Measurements from ENCODE around the gene HSD11B1.
A peak's percentile ranks its signal among the peaks of the same experiment; 100 is the strongest.

HSD11B1 gene

DNA sequence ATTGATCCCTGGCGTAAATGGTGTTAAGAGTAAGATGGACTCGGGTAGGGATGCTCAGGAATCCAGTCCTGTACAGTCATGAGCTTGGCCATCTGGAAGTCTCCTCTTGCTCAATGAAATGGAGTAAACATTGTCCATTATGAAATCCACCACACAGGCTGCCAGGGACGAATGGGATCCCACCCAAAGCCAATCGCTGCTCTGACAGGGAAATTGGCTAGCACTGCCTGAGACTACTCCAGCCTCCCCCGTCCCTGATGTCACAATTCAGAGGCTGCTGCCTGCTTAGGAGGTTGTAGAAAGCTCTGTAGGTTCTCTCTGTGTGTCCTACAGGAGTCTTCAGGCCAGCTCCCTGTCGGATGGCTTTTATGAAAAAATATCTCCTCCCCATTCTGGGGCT, at the start of gene HSD11B1:
HSD11B1 (plus strand) TSS at position 263 of the 400 bp plus-strand sequence; CDS start at position 360, 97 bp downstream.
- peak; percentile 76 for DNase-seq (ENCODE audit: low spot score)

DNA sequence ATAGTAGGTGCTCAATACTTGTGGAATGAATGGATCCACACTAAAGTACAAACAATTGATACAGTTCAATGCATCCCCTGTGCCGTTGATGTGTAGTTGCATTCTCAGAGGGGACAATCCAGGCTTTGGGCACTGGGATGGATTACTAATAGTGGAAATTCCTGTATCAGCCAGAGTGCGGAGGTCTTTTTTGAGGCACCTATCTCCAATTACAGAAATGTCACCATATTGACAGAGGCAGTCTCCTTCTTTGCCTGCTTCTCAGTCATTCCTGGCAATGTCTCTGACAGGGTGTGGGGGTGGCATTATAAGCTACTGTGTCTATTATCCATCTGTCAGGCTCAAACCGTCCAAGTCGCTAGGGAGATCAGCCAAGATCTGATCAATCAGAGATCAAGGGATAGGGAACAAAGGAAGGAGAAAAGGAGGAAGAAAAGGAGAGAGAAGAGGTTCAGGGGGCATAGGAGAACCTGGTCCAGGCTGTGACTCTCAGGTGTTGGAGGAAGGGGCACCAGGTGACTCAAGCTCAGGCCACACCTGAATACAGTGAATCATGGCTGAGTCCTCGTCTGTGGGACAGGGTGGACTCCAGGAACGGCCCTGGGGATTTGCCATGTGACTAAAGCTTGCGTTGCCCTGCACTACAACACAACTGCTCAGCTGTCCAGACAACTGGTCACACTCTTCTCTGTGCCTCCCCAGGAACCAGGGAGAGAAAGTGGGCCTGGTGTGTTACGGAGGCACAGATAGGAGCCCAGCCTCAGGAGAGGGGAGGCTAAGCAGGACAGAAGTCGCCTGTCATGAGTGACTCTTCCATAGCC, 49.0 kb upstream of the HSD11B1 start:
- DNase-seq (ENCODE audit: low spot score): no peak

DNA sequence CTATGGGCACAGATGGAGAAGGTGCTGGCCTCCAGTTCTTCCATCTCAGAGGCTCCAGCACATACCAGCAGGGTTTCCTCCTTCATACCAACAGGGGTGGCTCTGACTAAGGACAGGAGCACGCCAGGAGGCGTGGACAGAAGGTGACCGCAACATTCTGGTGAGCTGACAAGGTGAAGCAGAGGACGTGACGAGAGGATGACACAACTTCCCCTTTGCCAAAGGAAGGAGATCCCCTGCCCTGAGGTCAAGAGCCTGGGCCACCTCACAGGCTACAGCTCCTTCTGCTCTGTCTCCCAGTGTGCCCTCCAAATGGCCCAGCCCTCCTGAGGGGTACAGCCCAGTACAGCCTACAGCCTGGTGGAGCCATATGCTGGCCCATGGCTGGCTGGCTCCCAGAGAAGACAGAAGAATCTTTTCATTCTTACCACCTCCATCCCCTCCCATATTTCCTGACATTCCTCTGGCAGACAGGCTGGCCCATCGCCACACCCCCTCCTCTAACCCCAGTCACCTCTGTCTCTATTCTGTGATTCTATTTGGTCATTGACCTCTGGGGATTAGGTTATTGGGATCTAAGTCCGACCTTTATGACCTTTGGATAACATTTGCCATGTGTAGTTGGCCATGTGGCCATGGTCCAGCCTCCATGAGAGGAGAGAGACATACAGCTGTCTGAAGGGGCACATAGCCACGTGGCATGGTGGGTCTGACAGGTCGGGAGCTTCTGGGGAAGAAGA, 47.3 kb upstream of the HSD11B1 start:
- no peak for DNase-seq (ENCODE audit: low spot score)

DNA sequence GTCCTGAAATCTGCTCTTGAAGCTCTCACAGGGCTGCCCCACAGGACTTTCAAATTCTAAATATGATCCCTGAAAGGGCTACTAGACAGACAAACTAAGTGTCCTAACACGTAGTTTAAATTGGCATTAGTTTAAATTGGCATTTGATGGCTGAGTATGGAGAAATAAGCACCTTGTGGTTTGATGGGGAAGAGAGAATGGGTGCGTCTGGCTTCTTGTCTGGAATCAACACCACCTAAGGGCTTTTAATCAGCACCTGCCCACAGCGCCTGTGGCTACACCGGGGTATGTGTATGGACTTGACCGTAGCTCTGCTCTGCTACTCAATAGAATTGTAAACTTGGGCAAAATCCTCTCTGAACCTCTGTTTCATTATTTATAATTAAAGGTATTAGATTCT, 46.7 kb upstream of the HSD11B1 start:
- DNase-seq (ENCODE audit: low spot score): no peak

DNA sequence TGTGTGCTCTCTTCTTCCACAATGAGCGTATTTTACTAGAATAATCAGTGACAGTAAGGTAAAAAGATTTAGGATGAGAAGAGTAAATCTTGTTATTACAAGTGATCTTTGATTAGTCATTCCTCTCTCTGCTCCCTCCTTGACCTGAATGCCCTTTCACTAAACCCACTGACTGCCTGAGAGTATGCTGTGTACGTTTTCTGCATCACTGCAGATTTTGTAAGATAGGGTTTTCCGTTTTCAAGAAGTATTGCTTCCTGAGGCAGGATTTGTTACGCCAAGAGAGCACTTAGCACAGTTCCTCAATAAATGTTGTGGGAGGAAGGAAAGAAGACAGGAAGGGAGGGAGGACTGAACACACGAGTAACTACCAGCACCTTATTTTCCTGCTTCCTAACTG, 44.7 kb upstream of the HSD11B1 start:
- no peak for DNase-seq (ENCODE audit: low spot score)

DNA sequence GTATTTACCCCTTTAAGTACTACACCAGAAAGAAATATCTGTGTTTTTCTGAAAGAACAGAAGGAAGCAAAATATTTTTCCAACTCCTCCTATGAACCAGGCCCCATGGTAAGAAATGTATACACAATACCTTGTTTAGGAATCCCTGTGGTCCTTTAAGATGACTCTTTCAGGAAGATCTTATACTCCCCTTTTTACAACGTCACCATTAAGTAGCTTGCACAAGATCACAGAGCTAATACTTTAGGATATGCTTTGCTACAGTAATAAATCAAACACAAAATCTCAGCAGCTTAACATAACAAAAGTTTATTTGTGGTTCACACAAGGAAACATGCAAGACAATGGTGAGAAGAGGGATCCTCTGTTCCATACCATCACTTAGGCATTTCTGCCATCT, 43.6 kb upstream of the HSD11B1 start:
- DNase-seq (ENCODE audit: low spot score): no peak

DNA sequence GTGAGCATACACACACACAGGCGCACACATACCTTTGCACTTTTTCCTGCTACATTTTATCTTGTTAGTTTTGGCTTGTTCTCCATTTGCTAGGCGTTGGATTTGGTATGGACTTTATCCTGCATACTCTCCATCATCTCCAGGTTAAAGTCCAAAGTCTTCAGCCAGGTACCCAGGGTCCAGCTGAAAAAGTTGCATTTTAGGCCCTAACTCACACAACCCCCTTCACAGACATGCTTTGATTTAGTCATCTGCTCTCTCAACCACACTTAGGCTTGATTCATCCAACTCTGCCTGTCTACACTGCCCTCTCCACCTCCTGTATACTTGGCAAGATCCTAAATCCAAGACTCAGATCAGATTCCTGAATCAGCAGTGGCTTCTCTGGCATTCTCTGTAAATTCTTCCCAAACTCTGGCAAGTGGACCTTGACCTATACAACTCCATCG, 41.7 kb upstream of the HSD11B1 start:
- no peak for DNase-seq (ENCODE audit: low spot score)

DNA sequence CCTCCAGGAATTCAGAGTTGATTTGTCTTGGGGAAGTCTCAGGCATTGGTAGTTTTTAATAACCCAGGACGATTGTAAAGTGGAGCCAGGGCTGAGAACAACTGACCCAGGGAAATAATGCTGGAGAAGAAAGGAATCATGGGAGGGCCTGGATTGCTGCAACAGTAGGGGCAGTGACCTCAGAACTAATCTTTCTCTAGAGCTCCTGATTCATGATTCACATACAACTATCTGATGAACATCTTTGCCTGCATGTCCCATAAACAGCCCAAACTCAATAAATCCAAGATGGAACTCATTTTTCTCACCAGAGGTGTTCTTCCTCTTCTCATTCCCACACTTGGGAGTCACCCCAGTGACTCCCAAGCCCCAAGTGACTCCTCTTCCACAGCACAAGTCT, 37.5 kb upstream of the HSD11B1 start:
- DNase-seq (ENCODE audit: low spot score): no peak

DNA sequence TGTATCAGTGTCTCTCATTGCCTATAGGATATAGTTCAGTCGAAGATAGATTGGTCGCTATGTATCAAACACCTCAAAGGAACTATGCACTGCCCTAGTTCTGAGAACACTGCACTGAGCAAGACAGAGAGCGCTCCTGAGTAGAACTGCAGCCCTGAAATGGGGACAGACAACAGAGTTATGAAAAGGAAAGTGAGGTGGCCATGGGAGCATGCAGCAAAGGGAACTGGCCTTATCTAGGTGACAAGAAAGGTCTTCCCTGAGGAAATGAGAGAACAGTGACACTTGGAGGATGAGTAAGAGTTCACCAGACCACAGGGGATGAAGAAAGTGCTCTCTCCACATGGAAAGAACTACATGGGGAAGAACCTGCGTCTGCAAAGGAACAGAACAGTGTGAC, 36.9 kb upstream of the HSD11B1 start:
- no peak for DNase-seq (ENCODE audit: low spot score)

DNA sequence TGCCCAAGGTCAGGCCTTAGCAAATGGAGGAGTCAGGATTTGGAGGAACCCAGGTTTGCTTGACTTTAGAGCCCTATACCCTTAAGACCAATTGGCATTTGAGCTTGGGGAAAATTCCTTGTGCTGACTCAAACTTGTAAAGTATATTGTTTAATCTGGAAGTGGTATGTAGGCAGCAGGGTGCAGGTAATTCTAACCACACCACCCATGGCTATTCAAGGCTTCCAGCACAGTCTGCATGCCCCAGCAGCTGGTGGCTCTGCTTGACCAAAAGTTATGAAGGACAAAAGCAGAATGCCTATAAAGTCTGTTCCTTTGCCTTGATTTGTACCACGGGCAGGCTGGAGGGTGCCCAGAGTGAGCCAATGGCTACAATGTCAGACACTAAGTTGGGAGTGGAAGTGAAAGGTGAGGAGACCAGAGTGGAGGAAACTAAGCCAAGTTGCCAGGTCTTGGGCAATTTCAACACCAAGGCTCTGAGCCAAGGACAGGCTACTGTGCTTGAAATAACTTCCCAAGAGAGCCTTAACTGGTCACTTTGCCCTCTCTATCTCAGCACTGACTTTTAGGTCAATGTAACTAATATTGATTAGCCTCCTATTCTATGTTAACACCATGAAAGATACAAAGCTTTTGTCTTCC, 34.1 kb upstream of the HSD11B1 start:
- DNase-seq (ENCODE audit: low spot score): no peak

DNA sequence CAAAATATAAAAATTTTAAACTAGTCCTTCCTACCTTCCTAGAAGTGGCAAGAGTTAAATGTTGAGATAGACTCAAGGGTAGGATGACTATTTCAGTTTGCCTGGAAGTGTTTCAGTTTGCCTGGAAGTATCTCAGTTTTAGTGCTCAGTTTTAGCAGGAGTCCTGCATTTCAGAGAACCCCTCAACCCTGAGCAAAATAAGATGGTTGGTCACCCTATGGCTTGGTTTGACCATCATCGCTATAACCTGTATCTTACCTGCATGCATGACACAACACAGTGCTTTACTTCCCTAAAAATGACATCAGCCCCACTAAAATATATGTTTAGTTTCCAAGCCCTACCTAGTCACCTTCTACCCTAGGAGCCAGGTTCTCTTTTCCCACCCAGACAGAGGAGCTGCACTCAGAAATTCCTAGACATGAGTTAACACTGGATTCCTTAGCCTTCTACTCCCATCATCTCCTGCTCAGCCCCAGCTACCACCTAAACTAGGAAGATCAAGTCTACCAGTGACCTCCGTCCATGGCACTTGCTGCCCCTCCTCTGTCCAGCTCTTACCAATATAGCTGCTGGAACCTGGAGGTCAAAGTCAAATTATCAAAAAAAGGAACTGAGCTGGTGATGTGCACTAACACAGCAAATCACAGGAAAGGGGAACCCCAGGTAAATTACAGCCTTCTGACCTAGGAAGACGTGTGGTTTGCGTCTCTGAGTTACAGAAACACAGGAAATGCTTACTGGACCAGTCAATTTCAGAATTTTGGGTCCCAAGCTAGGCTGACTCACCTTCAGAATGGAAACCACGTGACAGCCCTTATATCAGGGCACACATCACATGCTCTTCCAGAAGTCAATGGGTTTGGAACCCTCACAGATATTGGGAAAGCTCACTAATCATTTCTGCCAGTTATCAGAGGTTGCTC, 31.7 kb upstream of the HSD11B1 start:
- DNase-seq (ENCODE audit: low spot score): no peak

DNA sequence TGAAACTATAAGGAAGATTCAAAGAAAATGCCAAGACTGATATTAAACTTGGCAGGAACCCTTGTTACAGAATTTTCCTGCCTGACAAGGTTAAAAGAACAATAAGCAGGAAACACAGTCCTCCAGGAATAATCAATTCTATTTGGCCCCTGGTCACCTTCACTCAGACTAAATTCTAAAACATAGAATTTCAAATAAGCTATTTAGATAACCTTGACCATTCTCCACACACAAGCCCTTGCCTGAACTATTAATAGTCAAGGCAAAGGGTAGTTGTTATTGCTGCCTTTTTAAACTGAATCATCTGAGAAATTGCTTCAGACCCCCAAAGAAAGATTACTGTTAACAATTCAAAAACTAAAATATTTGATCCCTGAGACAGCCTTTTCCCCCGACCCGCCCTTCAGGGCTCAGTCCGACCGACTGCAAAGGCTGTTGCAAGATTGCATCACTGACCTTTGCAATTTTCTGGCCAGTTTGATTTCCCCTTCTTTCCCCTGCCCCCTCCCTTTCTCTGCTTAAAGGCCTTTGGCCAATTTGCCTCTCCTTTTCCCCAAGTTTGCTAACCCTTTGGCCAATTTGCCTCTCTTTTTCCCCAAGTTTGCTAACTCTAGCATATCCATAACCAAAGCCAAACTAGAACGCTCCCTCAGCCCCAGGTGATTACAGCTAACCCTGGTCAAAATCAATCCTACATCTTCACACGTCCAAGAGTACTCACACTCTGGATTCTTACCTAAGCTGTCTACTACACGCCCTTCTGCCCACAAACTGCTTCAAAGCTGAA, 30.8 kb upstream of the HSD11B1 start:
- DNase-seq (ENCODE audit: low spot score): no peak

DNA sequence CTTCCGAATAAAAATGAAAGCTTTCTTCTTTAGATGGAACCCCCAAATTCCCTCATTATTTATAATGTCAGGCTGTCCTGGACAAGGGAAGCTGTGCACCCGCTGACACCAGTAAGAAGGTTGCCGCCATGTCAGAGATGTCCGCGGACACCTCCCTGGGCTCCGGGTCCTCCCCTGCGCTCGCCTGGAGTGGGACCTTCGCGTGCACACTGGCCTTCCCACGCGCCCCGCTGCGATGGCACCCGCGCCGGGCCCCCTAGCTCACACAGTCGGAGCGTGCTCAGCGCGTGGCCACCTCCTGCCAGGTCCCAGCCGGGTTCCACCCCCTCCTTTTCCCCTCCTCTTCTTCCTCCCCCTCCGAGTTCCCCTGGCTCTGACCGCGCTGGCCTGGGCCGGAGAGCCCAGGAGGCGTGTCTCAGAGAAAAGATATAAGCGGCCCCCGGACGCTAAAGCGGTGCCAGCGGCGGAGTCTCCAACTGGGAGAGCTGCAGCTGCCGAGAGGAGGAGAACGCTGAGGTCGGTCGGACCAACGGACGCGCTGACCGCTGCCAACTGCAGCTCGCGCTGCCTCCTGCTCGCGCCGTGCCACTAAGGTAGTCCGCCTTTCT, 29.6 kb upstream of the HSD11B1 start, which contains the start of gene G0S2:
G0S2 (plus strand) TSS at position 456 of the 608 bp plus-strand sequence. CDS start 273 bp downstream, outside the sequence.
- peak; percentile 64 for DNase-seq (ENCODE audit: low spot score)

DNA sequence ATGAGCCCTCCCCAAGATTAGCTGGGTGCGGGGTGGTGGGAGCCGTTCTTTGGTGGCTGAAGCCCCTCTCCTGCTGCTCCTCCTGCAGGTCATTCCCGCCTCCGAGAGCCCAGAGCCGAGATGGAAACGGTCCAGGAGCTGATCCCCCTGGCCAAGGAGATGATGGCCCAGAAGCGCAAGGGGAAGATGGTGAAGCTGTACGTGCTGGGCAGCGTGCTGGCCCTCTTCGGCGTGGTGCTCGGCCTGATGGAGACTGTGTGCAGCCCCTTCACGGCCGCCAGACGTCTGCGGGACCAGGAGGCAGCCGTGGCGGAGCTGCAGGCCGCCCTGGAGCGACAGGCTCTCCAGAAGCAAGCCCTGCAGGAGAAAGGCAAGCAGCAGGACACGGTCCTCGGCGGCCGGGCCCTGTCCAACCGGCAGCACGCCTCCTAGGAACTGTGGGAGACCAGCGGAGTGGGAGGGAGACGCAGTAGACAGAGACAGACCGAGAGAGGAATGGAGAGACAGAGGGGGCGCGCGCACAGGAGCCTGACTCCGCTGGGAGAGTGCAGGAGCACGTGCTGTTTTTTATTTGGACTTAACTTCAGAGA, 29.0 kb upstream of the HSD11B1 start:
- peak; percentile 45 for DNase-seq (ENCODE audit: low spot score)

DNA sequence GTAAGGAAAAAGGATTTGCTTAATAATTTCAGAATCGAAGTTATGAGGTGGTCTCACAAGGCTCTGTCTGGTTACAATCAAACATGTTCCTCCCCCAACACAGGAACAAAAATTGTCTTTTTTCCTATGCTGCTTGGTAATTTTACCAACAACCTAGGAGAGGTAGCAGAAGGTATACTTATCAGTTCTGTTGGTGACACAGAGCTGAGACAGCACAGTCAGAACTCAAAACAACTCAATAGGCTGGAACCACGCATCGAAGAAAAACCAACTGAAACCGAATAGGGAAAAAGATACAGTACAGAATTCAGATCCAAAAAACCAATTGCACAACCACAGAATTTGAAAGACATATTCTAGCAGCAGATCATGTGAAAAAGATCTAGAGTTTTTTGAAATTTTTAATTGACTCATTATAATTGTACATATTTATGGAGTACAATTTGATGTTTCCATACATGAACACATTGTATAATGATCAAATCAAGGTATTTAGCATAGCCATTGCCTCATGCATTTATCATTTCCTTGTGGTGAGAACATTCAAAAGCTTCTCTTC, 25.6 kb upstream of the HSD11B1 start:
- no peak for DNase-seq (ENCODE audit: low spot score)

DNA sequence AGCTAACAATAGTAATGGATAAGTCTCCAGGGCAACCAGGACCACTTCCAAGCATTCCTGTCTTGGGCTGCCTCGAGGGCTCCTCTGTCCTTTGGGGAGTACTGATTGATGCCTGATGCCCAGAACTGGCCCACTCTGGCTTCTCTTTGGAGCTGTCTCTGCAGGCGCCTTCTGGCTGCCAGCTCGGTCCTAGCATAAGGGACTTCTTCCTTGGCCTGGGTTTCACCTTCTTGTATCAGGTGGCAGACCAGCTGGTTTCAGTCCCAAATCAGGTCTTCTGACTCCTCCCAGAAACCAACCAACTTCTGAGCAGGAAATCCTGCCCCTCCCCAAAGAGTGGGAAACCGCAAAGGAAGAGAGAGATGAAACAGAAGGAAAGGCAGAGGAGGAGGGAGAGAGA, 18.8 kb upstream of the HSD11B1 start:
- no peak for DNase-seq (ENCODE audit: low spot score)

DNA sequence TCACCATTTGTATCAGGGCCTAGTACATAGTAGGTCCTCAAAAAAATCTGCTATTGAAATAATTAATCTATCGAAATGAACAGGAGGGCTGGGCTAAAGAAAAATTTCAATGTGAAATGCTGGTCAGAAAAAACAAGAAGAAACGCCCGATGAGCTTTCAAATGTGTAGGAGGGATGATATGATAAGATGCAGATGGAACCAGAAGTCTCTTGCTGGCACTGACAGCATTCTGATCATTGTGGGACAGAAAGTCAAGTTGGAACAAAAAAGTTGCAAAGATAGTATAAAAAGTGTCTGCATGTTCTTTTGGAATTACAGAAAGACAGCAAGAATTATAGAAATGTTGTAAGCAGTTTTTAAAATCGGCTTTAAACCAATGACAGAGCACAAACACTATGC, 18.3 kb upstream of the HSD11B1 start:
- DNase-seq (ENCODE audit: low spot score): no peak

DNA sequence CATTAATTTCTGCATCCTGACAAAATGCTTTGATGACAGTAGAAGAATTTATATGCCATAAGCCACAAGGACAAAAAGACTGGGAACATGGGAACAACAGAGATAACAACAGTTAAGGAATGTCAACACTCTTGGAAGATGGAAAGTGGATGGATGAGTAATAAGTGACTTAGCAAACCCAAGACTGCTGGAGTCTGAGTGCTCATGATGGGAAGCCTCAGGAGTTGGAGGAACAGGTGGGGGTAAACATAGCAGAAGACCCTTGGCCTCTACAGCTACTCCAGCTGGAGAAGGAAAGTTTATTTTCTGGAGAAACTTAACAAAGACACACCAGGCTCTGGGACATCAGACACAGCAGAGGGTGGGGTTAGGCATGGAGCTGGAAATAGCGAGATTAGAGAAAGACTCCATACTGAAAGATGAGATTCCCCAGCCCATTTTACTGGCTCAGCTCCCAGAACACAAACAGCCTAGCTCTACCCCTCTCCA, 15.9 kb upstream of the HSD11B1 start:
- DNase-seq (ENCODE audit: low spot score): peak; percentile 25

DNA sequence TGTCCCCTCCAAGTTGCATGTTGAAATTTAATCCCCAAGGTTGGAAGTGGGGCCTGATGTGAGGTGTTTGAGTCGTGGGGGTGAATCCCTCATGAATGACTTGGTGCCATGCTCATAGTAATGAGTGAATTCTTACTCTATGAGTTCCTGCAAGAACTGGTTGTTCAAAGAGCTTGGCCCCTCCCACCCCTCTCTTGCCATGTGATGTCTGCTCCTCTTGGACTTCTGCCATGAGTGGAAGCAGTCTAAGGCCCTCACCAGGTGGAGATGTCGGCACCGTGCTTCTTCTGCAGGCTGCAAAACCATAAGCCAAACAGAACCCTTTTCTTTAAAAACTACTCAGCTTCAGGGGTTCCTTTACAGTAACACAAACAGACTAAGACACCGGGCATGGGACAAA, 15.2 kb upstream of the HSD11B1 start:
- DNase-seq (ENCODE audit: low spot score): no peak

All from AG08396 (cell line).